ENCODE measurements around the gene WNT9B. TPM values are rescaled to one million over a fixed set of nuclear protein-coding genes. Genes with fewer than 3 reads are reported as not detected.

The WNT9B gene
- total and polyA plus RNA-seq, 9 of the 15 experiments (the other 6 are each of a cell fraction or from before 2014, with no cell fraction given): not detected

DNA sequence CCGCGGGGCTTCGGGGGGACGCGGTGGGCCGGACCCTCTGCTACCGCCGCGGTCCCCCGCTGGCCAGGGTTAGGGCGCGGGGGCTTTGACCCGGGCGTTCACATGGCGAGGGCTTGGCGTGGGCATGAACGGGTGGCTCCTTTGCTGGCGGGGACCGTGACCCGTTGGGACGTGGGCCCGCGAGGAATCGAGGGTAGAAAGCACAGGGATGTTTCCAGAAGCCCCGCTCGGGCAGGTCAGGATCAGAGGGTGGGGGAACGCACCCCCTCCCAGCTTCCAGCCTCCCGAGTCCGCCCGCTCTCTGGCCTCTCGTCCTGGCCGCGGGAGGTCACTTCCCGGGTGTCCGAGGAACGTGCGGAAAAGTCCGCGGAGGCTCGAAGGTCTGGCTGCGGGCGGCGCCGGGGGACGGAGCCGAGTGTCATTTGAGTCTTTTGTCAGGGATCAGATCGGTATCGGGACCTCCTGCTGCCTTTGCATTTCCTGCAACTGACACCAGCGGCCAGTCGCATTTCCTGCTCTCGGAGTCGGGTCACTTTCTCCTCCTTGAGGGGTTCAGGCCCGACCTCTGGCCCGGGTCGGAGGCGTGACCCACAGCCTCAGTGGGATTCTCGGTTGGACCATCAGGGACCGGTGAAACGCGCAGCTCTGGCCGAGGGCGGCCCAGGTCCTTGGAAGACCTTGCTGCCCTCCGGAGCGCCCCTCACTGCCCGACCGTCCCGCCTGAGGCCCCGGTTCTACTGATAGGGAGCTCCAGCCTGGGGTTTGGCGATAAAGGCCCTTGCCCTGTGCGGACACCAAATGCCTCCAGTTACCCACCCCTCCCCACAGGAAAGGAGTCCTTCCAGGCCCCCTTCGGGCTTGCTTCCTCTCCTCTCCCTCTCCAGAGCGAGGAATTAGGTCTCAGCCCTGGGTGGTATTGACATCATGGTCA lies 32.2 kb upstream of the WNT9B start (continued):
- peak; percentile 75; the same call in 1 of the 2 replicates for TF ChIP-seq ZNF395 (CRISPR knock-in tag; IDR thresholded peaks at IDR 0.05)
- peak; percentile 66; the same call in 1 of the 2 replicates for TF ChIP-seq ZNF592 (IDR thresholded peaks at IDR 0.05)
- TF ChIP-seq SIRT6 (IDR thresholded peaks at IDR 0.05; ENCODE audit: low read depth, low read length): no peak
- no peak for TF ChIP-seq MIER1 (IDR thresholded peaks at IDR 0.05; ENCODE audit: low read depth)
- TF ChIP-seq NRF1 (conservative IDR thresholded peaks at IDR 0.05 in 1 of 2, IDR thresholded peaks at IDR 0.05 in 1 of 2): peak; percentile 30 to 31; a peak in 1 of 4 replicates
- TF ChIP-seq XRCC4 (IDR thresholded peaks at IDR 0.05; ENCODE audit: extremely low read depth, insufficient read depth, insufficient read length): no peak
- TF ChIP-seq THRA (IDR thresholded peaks at IDR 0.05): no peak
- TF ChIP-seq EP300 (IDR thresholded peaks at IDR 0.05; ENCODE audit: low read length): peak; percentile 57
- TF ChIP-seq, protein P1, sequence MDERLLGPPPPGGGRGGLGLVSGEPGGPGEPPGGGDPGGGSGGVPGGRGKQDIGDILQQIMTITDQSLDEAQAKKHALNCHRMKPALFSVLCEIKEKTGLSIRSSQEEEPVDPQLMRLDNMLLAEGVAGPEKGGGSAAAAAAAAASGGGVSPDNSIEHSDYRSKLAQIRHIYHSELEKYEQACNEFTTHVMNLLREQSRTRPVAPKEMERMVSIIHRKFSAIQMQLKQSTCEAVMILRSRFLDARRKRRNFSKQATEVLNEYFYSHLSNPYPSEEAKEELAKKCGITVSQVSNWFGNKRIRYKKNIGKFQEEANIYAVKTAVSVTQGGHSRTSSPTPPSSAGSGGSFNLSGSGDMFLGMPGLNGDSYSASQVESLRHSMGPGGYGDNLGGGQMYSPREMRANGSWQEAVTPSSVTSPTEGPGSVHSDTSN (CRISPR knock-in tag; IDR thresholded peaks at IDR 0.05; ENCODE audit: low read depth): no peak
- TF ChIP-seq, protein P1 (tag; conservative IDR thresholded peaks at IDR 0.05; ENCODE audit: low read depth): no peak
- TF ChIP-seq HDAC8 (tag; IDR thresholded peaks at IDR 0.05): no peak
- TF ChIP-seq NFE2 (IDR thresholded peaks at IDR 0.05; ENCODE audit: low read depth): no peak
- no peak for TF ChIP-seq ELF4 (CRISPR knock-in tag; IDR thresholded peaks at IDR 0.05)
- TF ChIP-seq PHF8 (IDR thresholded peaks at IDR 0.05; ENCODE audit: borderline replicate concordance, low read length): peak; percentile 55; the same call in 1 of the 2 replicates

All from K562 (cell line).